Keratinocyte (primary cell): ENCODE data around the gene TMEM167A.

Experiments used
- EZH2 ChIP-seq: IDR thresholded peaks from one replicate; pipeline ENCODE4 v1.6.1; 2012; ENCODE audit warnings: inconsistent platforms, mild to moderate bottlenecking, low read length, moderate library complexity
- TF ChIP-seq, protein P1 (sequence below), 3 experiments: IDR thresholded peaks in 1 of 3; conservative IDR thresholded peaks in 1 of 3; optimal IDR thresholded peaks in 1 of 3; 2 replicates in 2 of 3; 3 replicates in 1 of 3; pipeline versions ENCODE3 to v1.5.1; 2011; ENCODE audit warnings: low read length in 3 of 3, mild to moderate bottlenecking in 3 of 3, moderate library complexity in 2 of 3, control low read depth in 1 of 3, inconsistent platforms in 1 of 3; ENCODE audit not compliant: insufficient read depth in 2 of 3; ENCODE audit errors: extremely low read depth in 1 of 3

DNA sequence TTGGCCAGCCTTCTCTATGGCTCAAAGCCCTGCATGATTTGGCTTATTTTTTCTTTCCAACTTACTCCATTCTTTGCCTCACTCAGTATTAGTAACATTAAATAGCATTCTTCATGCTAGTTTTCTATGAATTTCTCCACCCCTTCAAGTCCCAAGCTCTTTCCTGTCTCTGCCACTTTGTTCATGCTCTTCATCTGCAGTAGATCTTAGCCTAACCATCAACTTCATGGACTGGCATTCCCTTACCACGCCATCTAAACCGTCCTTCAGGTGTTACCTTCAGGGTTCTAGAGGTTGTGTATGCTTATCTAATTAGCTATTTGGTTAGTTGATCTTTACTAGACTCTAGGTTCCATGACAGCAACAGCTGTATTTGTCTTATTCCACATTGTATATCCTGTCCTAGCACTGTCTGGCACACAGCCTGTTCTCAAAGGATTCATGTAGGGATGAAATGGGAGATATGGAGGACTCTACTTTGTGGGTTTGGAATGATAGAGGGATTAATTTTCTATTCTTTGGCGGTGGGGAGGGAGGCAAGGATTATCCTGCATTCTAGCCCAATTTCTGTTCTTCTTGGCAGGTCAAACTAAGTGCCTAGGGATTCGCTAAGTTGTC lies 26.4 kb downstream of the TMEM167A start:
- TF ChIP-seq, protein P1, sequence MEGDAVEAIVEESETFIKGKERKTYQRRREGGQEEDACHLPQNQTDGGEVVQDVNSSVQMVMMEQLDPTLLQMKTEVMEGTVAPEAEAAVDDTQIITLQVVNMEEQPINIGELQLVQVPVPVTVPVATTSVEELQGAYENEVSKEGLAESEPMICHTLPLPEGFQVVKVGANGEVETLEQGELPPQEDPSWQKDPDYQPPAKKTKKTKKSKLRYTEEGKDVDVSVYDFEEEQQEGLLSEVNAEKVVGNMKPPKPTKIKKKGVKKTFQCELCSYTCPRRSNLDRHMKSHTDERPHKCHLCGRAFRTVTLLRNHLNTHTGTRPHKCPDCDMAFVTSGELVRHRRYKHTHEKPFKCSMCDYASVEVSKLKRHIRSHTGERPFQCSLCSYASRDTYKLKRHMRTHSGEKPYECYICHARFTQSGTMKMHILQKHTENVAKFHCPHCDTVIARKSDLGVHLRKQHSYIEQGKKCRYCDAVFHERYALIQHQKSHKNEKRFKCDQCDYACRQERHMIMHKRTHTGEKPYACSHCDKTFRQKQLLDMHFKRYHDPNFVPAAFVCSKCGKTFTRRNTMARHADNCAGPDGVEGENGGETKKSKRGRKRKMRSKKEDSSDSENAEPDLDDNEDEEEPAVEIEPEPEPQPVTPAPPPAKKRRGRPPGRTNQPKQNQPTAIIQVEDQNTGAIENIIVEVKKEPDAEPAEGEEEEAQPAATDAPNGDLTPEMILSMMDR (optimal IDR thresholded peaks at IDR 0.05 in 1 of 3, IDR thresholded peaks at IDR 0.05 in 1 of 3, conservative IDR thresholded peaks at IDR 0.05 in 1 of 3; ENCODE audit: extremely low read depth in 1 of 3, insufficient read depth in 2 of 3, low read length in 3 of 3) = no peak
- TF ChIP-seq EZH2 = no peak
